H1 (cell line): Measurements from ENCODE around the gene CTXN1.

Experiments used
- BCL11A ChIP-seq, 2 experiments: IDR thresholded peaks; one replicate each; pipeline ENCODE4 v1.6.1; 2011; ENCODE audit warnings: low read depth in 2 of 2, low read length in 2 of 2, mild to moderate bottlenecking in 2 of 2
- CEBPB ChIP-seq: IDR thresholded peaks from 2 replicates; pipeline ENCODE4 v1.6.1; 2012; ENCODE audit warnings: low read depth, low read length
- HDAC6 ChIP-seq: IDR thresholded peaks from one replicate; pipeline ENCODE4 v1.7.1; 2012; ENCODE audit warnings: low read depth, mild to moderate bottlenecking, inconsistent platforms, low read length, moderate library complexity
- PHF8 ChIP-seq: fragments of 200-600 bp; sonication (generic); conservative IDR thresholded peaks from 2 replicates; pipeline ENCODE4 v1.7.1; 2012; ENCODE audit warnings: low read depth, mild to moderate bottlenecking, inconsistent platforms, low read length, moderate library complexity
- POLR2A ChIP-seq, 2 experiments: IDR thresholded peaks; 1 replicate in 1 of 2; 2 replicates in 1 of 2; pipeline ENCODE4 v1.6.1; 2011; ENCODE audit warnings: low read depth in 2 of 2, low read length in 2 of 2, mild to moderate bottlenecking in 2 of 2; ENCODE audit errors: control extremely low read depth in 1 of 2
- RAD21 ChIP-seq, 2 experiments: IDR thresholded peaks in 1 of 2; conservative IDR thresholded peaks in 1 of 2; 2 replicates each; pipeline ENCODE4 v1.6.1; 2011; ENCODE audit warnings: low read depth in 2 of 2, low read length in 2 of 2, improper control_type of control experiment in 1 of 2, inconsistent platforms in 1 of 2, mild to moderate bottlenecking in 1 of 2, moderate library complexity in 1 of 2
- RNF2 ChIP-seq: fragments of 200-900, 300-1000 bp; sonication (generic); IDR thresholded peaks from 2 replicates; pipeline ENCODE4 v1.7.1; 2016; ENCODE audit warnings: borderline replicate concordance, low read depth, mild to moderate bottlenecking, antibody characterized with exemption, low read length; ENCODE audit not compliant: poor library complexity, severe bottlenecking; ENCODE audit errors: missing control alignments
- RXRA ChIP-seq: IDR thresholded peaks from 2 replicates; pipeline ENCODE4 v1.6.1; 2011; ENCODE audit warnings: low read depth, mild to moderate bottlenecking, low read length, moderate library complexity; ENCODE audit not compliant: insufficient read depth
- SP1 ChIP-seq: IDR thresholded peaks from 2 replicates; pipeline ENCODE4 v1.6.1; 2011; ENCODE audit warnings: low read depth, low read length
- TEAD4 ChIP-seq: IDR thresholded peaks from 2 replicates; pipeline ENCODE4 v1.6.1; 2012; ENCODE audit warnings: low read depth, low read length, inconsistent platforms, mixed read lengths
- TF ChIP-seq, protein P1 (sequence below): IDR thresholded peaks from 2 replicates; pipeline ENCODE4 v1.6.1; 2012; ENCODE audit warnings: inconsistent platforms
- TF ChIP-seq, protein P2 (sequence below), 3 experiments: IDR thresholded peaks; 1 replicate in 2 of 3; 2 replicates in 1 of 3; pipeline versions ENCODE4 v1.5.1 to v1.6.1; 2011; ENCODE audit warnings: low read length in 3 of 3, mild to moderate bottlenecking in 3 of 3, inconsistent platforms in 2 of 3, low read depth in 1 of 3, moderate library complexity in 1 of 3; ENCODE audit not compliant: insufficient read depth in 1 of 3; ENCODE audit errors: control extremely low read depth in 1 of 3
- TF ChIP-seq, protein P3 (sequence below): IDR thresholded peaks from 2 replicates; pipeline ENCODE4 v1.6.1; 2011; ENCODE audit warnings: low read length, improper control_type of control experiment

DNA sequence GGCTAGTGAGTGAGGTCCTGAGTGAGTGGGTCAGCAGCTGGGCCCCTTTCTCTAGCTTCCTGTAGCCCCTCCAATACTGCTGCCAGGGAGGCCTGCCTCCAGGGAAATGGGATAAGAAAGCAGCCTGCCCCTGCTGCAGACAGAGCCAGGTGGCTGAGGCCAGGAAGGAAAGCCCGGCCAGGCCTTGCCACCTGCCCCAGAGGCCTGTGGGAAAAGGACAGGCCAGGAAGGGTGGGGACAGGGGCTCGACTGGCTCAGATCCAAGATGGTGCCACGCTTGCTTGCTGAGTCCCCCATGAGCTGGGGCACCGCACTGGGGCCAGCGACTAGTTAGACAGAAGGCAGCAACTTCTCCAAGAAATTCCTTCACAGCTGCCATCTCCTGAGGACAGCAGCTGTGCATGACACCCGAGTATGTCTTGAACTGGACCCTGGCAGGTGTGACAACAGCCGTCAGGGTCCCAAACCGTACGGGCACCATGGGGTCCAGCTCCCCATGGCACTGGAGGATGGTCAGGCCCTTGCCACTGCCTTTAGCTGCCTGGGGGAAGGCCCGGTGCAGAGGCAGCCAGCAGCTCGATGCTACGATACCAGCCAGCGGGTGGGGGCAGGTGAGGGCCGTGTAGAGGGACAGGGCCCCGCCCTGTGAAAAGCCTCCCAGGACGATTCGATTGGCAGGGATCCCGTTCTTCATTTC is 46.7 kb downstream of the CTXN1 start:
- no peak for TF ChIP-seq POLR2A (IDR thresholded peaks at IDR 0.05; ENCODE audit: control extremely low read depth in 1 of 2, low read depth in 2 of 2, low read length in 2 of 2)
- TF ChIP-seq HDAC6 = no peak
- no peak for TF ChIP-seq RXRA
- TF ChIP-seq RNF2 = no peak
- TF ChIP-seq, protein P1, sequence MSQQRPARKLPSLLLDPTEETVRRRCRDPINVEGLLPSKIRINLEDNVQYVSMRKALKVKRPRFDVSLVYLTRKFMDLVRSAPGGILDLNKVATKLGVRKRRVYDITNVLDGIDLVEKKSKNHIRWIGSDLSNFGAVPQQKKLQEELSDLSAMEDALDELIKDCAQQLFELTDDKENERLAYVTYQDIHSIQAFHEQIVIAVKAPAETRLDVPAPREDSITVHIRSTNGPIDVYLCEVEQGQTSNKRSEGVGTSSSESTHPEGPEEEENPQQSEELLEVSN = no peak
- TF ChIP-seq PHF8 = no peak
- TF ChIP-seq BCL11A (IDR thresholded peaks at IDR 0.05; ENCODE audit: low read depth in 2 of 2, low read length in 2 of 2) = no peak
- TF ChIP-seq, protein P2, sequence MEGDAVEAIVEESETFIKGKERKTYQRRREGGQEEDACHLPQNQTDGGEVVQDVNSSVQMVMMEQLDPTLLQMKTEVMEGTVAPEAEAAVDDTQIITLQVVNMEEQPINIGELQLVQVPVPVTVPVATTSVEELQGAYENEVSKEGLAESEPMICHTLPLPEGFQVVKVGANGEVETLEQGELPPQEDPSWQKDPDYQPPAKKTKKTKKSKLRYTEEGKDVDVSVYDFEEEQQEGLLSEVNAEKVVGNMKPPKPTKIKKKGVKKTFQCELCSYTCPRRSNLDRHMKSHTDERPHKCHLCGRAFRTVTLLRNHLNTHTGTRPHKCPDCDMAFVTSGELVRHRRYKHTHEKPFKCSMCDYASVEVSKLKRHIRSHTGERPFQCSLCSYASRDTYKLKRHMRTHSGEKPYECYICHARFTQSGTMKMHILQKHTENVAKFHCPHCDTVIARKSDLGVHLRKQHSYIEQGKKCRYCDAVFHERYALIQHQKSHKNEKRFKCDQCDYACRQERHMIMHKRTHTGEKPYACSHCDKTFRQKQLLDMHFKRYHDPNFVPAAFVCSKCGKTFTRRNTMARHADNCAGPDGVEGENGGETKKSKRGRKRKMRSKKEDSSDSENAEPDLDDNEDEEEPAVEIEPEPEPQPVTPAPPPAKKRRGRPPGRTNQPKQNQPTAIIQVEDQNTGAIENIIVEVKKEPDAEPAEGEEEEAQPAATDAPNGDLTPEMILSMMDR (IDR thresholded peaks at IDR 0.05; ENCODE audit: control extremely low read depth in 1 of 3, insufficient read depth in 1 of 3, low read depth in 1 of 3, low read length in 3 of 3) = no peak
- TF ChIP-seq RAD21 (IDR thresholded peaks at IDR 0.05 in 1 of 2, conservative IDR thresholded peaks at IDR 0.05 in 1 of 2; ENCODE audit: low read depth in 2 of 2, low read length in 2 of 2) = no peak
- TF ChIP-seq CEBPB = no peak
- no peak for TF ChIP-seq SP1
- TF ChIP-seq, protein P3, sequence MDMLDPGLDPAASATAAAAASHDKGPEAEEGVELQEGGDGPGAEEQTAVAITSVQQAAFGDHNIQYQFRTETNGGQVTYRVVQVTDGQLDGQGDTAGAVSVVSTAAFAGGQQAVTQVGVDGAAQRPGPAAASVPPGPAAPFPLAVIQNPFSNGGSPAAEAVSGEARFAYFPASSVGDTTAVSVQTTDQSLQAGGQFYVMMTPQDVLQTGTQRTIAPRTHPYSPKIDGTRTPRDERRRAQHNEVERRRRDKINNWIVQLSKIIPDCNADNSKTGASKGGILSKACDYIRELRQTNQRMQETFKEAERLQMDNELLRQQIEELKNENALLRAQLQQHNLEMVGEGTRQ = no peak
- no peak for TF ChIP-seq TEAD4
